Neural progenitor cell (in vitro differentiated cells): ENCODE results near the gene CD34. TPM values are rescaled to one million over a fixed set of nuclear protein-coding genes. Genes with fewer than 3 reads are reported as not detected.
"Not testable (repeated sequence)": the region's sequence is repeated elsewhere in the genome, so short reads cannot be mapped to it uniquely, and the experiment has no call there.

Experiments used
- DNase-seq: peaks from one replicate; pipeline ENCODE4 v3.0.0-alpha.2; 2016; ENCODE audit warnings: low spot score
- H2AFZ ChIP-seq: fragments of 200-600 bp; sonication (generic); replicated peaks from 2 replicates; pipeline ENCODE4 v1.6.1; 2016; ENCODE audit warnings: antibody characterized with exemption
- H3F3A ChIP-seq: fragments of 200-600 bp; sonication (generic); 2 replicates; pipeline ENCODE4 v1.6.1; 2016; ENCODE audit warnings: antibody characterized with exemption, low read depth
- H3K27ac ChIP-seq: fragments of 200-600 bp; sonication (generic); 2 replicates; pipeline ENCODE4 v1.5.1; 2016; ENCODE audit warnings: mild to moderate bottlenecking
- H3K27me3 ChIP-seq: fragments of 200-600 bp; sonication (generic); 2 replicates; pipeline ENCODE4 v1.6.1; 2016; ENCODE audit warnings: mild to moderate bottlenecking, moderate library complexity
- H3K36me3 ChIP-seq: fragments of 200-600 bp; sonication (generic); 2 replicates; pipeline ENCODE4 v1.5.1; 2016
- H3K4me1 ChIP-seq: fragments of 200-600 bp; sonication (generic); 2 replicates; pipeline ENCODE4 v1.6.1; 2016; ENCODE audit warnings: mixed run types
- H3K4me2 ChIP-seq: fragments of 200-600 bp; sonication (generic); 2 replicates; pipeline ENCODE4 v1.6.1; 2016
- H3K4me3 ChIP-seq: fragments of 200-600 bp; sonication (generic); 2 replicates; pipeline ENCODE4 v1.5.1; 2016
- H3K79me2 ChIP-seq: fragments of 200-600 bp; sonication (generic); 2 replicates; pipeline ENCODE4 v1.6.1; 2016; ENCODE audit warnings: low read depth
- H3K9ac ChIP-seq: fragments of 200-600 bp; sonication (generic); 2 replicates; pipeline ENCODE4 v1.6.1; 2016
- H3K9me3 ChIP-seq: fragments of 200-600 bp; sonication (generic); 2 replicates; pipeline ENCODE4 v1.5.1; 2016; ENCODE audit warnings: low read depth
- H4K20me1 ChIP-seq: fragments of 200-600 bp; sonication (generic); 2 replicates; pipeline ENCODE4 v1.6.1; 2016; ENCODE audit warnings: low read depth
- H3K27ac Mint-ChIP-seq: 3 replicates; pipeline ENCODE4 v1.8.0; 2021; ENCODE audit warnings: mixed read lengths
- H3K27me3 Mint-ChIP-seq: 2 replicates; pipeline ENCODE4 v1.8.0; 2022; ENCODE audit warnings: low read depth, mild to moderate bottlenecking, inconsistent platforms, moderate library complexity, mixed read lengths; ENCODE audit not compliant: insufficient read depth
- H3K36me3 Mint-ChIP-seq: 3 replicates; pipeline ENCODE4 v1.8.0; 2021; ENCODE audit warnings: mixed read lengths
- H3K4me1 Mint-ChIP-seq: 3 replicates; pipeline ENCODE4 v1.8.0; 2021; ENCODE audit warnings: mixed read lengths
- H3K4me3 Mint-ChIP-seq: 3 replicates; pipeline ENCODE4 v1.8.0; 2021; ENCODE audit warnings: mild to moderate bottlenecking, moderate library complexity, mixed read lengths
- H3K9me3 Mint-ChIP-seq: 3 replicates; pipeline ENCODE4 v1.8.0; 2020; ENCODE audit warnings: mixed read lengths
- CTCF ChIP-seq: fragments of 200-600 bp; sonication (generic); IDR thresholded peaks from 2 replicates; pipeline ENCODE4 v1.5.1; 2017; ENCODE audit warnings: antibody characterized with exemption, mild to moderate bottlenecking
- EZH2 ChIP-seq: fragments of 200-600 bp; sonication (generic); IDR thresholded peaks from 2 replicates; pipeline ENCODE4 v1.6.1; 2017; ENCODE audit warnings: antibody characterized with exemption, mild to moderate bottlenecking, moderate library complexity
- EZH2phosphoT487 ChIP-seq: fragments of 200-600 bp; sonication (generic); IDR thresholded peaks from 2 replicates; pipeline ENCODE4 v1.6.1; 2017; ENCODE audit warnings: antibody characterized with exemption
- total RNA-seq: library from RNA; depleted of rRNA; stranded (reverse); fragments of >200 nt; gene quantifications from 2 replicates; pipeline ENCODE4 v1.2.3, GENCODE V29; 2015; ENCODE audit warnings: low replicate concordance

The CD34 gene
- total RNA-seq, 1 donor from 2014 or later = 0.43 TPM

GRCh38 chr1:207883660-207884250 lies 27.2 kb downstream of the CD34 start:
- Histone ChIP-seq H3K9me3 (no peaks in the 10 kb centered on the region), H3K4me1 (no peaks in the 10 kb centered on the region), H3K9ac (no peak overlapping the region), H3F3A (no peaks in the 10 kb centered on the region), H3K36me3 (no peaks in the 10 kb centered on the region), H4K20me1 (no peaks in the 10 kb centered on the region), H3K27ac (no peak overlapping the region), H3K4me2 (no peak overlapping the region), H3K4me3 (no peak overlapping the region), H3K27me3 (peaks cover 4% of the 10 kb centered on the region), H3K79me2 (no peaks in the 10 kb centered on the region), H2AFZ (no peak overlapping the region)
- no peaks in the 10 kb centered on the region for H3K36me3 Mint-ChIP-seq
- TF ChIP-seq EZH2 = no peak
- TF ChIP-seq CTCF = no peak
- TF ChIP-seq EZH2phosphoT487 = no peak
- H3K4me3 Mint-ChIP-seq = no peak overlapping the region
- no peaks in the 10 kb centered on the region for H3K9me3 Mint-ChIP-seq
- no peak for DNase-seq
- no peaks in the 10 kb centered on the region for H3K4me1 Mint-ChIP-seq
- H3K27me3 Mint-ChIP-seq = peaks cover 5% of the 10 kb centered on the region
- no peak overlapping the region for H3K27ac Mint-ChIP-seq

- H3K4me1 Mint-ChIP-seq = no peaks in the 10 kb centered on the region
- no peaks in the 10 kb centered on the region for H3K36me3 ChIP-seq
- H3K27me3 Mint-ChIP-seq = peaks cover 5% of the 10 kb centered on the region
- H3K4me2 ChIP-seq = no peak overlapping the region
- no peaks in the 10 kb centered on the region for H3K36me3 Mint-ChIP-seq
- no peak overlapping the region for H3K27ac ChIP-seq
- no peak overlapping the region for H3K4me3 ChIP-seq
- TF ChIP-seq EZH2phosphoT487 = no peak
- no peak for TF ChIP-seq CTCF
- TF ChIP-seq EZH2 = no peak
- DNase-seq = no peak
- H3K79me2 ChIP-seq = no peaks in the 10 kb centered on the region
- no peaks in the 10 kb centered on the region for H3F3A ChIP-seq
- H2AFZ ChIP-seq = no peak overlapping the region
- no peak overlapping the region for H3K27ac Mint-ChIP-seq
- no peaks in the 10 kb centered on the region for H4K20me1 ChIP-seq
- no peak overlapping the region for H3K9ac ChIP-seq
- no peaks in the 10 kb centered on the region for H3K9me3 Mint-ChIP-seq
- no peaks in the 10 kb centered on the region for H3K4me1 ChIP-seq
- no peaks in the 10 kb centered on the region for H3K9me3 ChIP-seq
- H3K4me3 Mint-ChIP-seq = no peak overlapping the region
- peaks cover 4% of the 10 kb centered on the region for H3K27me3 ChIP-seq
These were observed 27.7 kb downstream of the CD34 start for GRCh38 chr1:207883104-207883651.

GRCh38 chr1:207882692-207883091 lies 28.2 kb downstream of the CD34 start:
- no peaks in the 10 kb centered on the region for H4K20me1 ChIP-seq
- no peaks in the 10 kb centered on the region for H3K9me3 ChIP-seq
- H3K27ac ChIP-seq = no peak overlapping the region
- peaks cover 4% of the 10 kb centered on the region for H3K27me3 ChIP-seq
- Mint-ChIP-seq H3K36me3 (no peaks in the 10 kb centered on the region), H3K9me3 (no peaks in the 10 kb centered on the region), H3K4me3 (no peak overlapping the region), H3K4me1 (no peaks in the 10 kb centered on the region), H3K27me3 (peaks cover 7% of the 10 kb centered on the region), H3K27ac (no peak overlapping the region)
- H3K36me3 ChIP-seq = no peaks in the 10 kb centered on the region
- no peak overlapping the region for H3K9ac ChIP-seq
- no peak for DNase-seq
- no peak for TF ChIP-seq EZH2
- H3K4me1 ChIP-seq = no peaks in the 10 kb centered on the region
- H3K79me2 ChIP-seq = no peaks in the 10 kb centered on the region
- H2AFZ ChIP-seq = no peak overlapping the region
- no peak overlapping the region for H3K4me2 ChIP-seq
- no peaks in the 10 kb centered on the region for H3F3A ChIP-seq
- no peak overlapping the region for H3K4me3 ChIP-seq

GRCh38 chr1:207878939-207879338 lies 32.0 kb downstream of the CD34 start:
- H3K4me3 Mint-ChIP-seq = no peak overlapping the region
- no peak for TF ChIP-seq EZH2phosphoT487
- no peak for TF ChIP-seq EZH2
- no peak for TF ChIP-seq CTCF
- no peaks in the 10 kb centered on the region for H3K36me3 ChIP-seq
- H3K79me2 ChIP-seq = no peaks in the 10 kb centered on the region
- H3K9me3 ChIP-seq = no peaks in the 10 kb centered on the region
- H3K27me3 Mint-ChIP-seq = peaks cover 13% of the 10 kb centered on the region
- H3K9ac ChIP-seq = no peak overlapping the region
- H4K20me1 ChIP-seq = no peaks in the 10 kb centered on the region
- H3F3A ChIP-seq = no peaks in the 10 kb centered on the region
- no peak overlapping the region for H3K27ac Mint-ChIP-seq
- DNase-seq = no peak
- H3K27me3 ChIP-seq = no peaks in the 10 kb centered on the region
- H3K27ac ChIP-seq = no peak overlapping the region
- H3K4me2 ChIP-seq = no peak overlapping the region
- H3K4me1 ChIP-seq = no peaks in the 10 kb centered on the region
- no peaks in the 10 kb centered on the region for H3K36me3 Mint-ChIP-seq
- H2AFZ ChIP-seq = no peak overlapping the region
- no peaks in the 10 kb centered on the region for H3K9me3 Mint-ChIP-seq
- no peak overlapping the region for H3K4me3 ChIP-seq
- no peaks in the 10 kb centered on the region for H3K4me1 Mint-ChIP-seq

GRCh38 chr1:207877914-207878313 lies 33.0 kb downstream of the CD34 start:
- H3K4me3 Mint-ChIP-seq, H3K27ac ChIP-seq, H3K36me3 Mint-ChIP-seq, H3K4me3 ChIP-seq, H2AFZ ChIP-seq, H4K20me1 ChIP-seq, H3K9me3 ChIP-seq, H3K4me1 ChIP-seq, H3K4me1 Mint-ChIP-seq, H3K36me3 ChIP-seq, H3K9me3 Mint-ChIP-seq, H3K27me3 ChIP-seq, DNase-seq, H3K79me2 ChIP-seq, H3K27ac Mint-ChIP-seq, H3K9ac ChIP-seq, H3F3A ChIP-seq, H3K4me2 ChIP-seq: not testable (repeated sequence)
- peaks cover 15% of the 10 kb centered on the region for H3K27me3 Mint-ChIP-seq
